MM.1S (cell line): ENCODE data around the gene SPOP.
A peak's percentile ranks its signal among the peaks of the same experiment; 100 is the strongest.
"Not testable (repeated sequence)": the region's sequence is repeated elsewhere in the genome, so short reads cannot be mapped to it uniquely, and the experiment has no call there.

Source experiments
- DNase-seq: peaks from one replicate; pipeline ENCODE4 v3.0.0-alpha.2; 2015
- H2AFZ ChIP-seq: fragments of 300-600 bp; sonication (generic); 2 replicates; pipeline ENCODE4 v1.6.0; 2016; ENCODE audit warnings: antibody characterized with exemption, low read length
- H3F3A ChIP-seq: fragments of 300-600 bp; sonication (generic); 2 replicates; pipeline ENCODE4 v1.6.1; 2016; ENCODE audit warnings: mild to moderate bottlenecking, antibody characterized with exemption, low read length, moderate library complexity, mixed read lengths; ENCODE audit not compliant: insufficient read depth
- H3K27ac ChIP-seq: fragments of 300-600 bp; sonication (generic); 2 replicates; pipeline ENCODE4 v1.5.1; 2016; ENCODE audit warnings: mild to moderate bottlenecking, low read length
- H3K27me3 ChIP-seq: fragments of 300-600 bp; sonication (generic); replicated peaks from 2 replicates; pipeline ENCODE4 v1.6.0; 2016; ENCODE audit warnings: low read length; ENCODE audit not compliant: insufficient read depth
- H3K36me3 ChIP-seq: fragments of 300-600 bp; sonication (generic); replicated peaks from 2 replicates; pipeline ENCODE4 v1.6.1; 2016; ENCODE audit warnings: mild to moderate bottlenecking, low read length, mixed read lengths; ENCODE audit not compliant: insufficient read depth
- H3K4me1 ChIP-seq: fragments of 300-600 bp; sonication (generic); 2 replicates; pipeline ENCODE4 v1.6.1; 2016; ENCODE audit warnings: low read length, mixed read lengths
- H3K4me2 ChIP-seq: fragments of 300-600 bp; sonication (generic); 2 replicates; pipeline ENCODE4 v1.6.0; 2016; ENCODE audit warnings: low read depth, low read length
- H3K4me3 ChIP-seq: fragments of 300-600 bp; sonication (generic); 2 replicates; pipeline ENCODE4 v1.5.1; 2016; ENCODE audit warnings: low read length, mixed read lengths
- H3K79me2 ChIP-seq: fragments of 300-600 bp; sonication (generic); 2 replicates; pipeline ENCODE4 v1.6.1; 2016; ENCODE audit warnings: mixed run types, low read length, mixed read lengths
- H3K9ac ChIP-seq: fragments of 300-600 bp; sonication (generic); 2 replicates; pipeline ENCODE4 v1.6.1; 2016; ENCODE audit warnings: low read length, mixed read lengths
- H3K9me2 ChIP-seq: fragments of 300-600 bp; sonication (generic); replicated peaks from 2 replicates; pipeline ENCODE4 v1.6.1; 2016; ENCODE audit warnings: mild to moderate bottlenecking, low read length, mixed read lengths; ENCODE audit not compliant: insufficient read depth
- H3K9me3 ChIP-seq: fragments of 300-600 bp; sonication (generic); replicated peaks from 2 replicates; pipeline ENCODE4 v1.6.1; 2016; ENCODE audit warnings: mild to moderate bottlenecking, low read length, mixed read lengths; ENCODE audit not compliant: insufficient read depth
- H4K20me1 ChIP-seq: fragments of 300-600 bp; sonication (generic); 2 replicates; pipeline ENCODE4 v1.6.1; 2016; ENCODE audit warnings: mild to moderate bottlenecking, low read length, moderate library complexity, mixed read lengths; ENCODE audit not compliant: insufficient read depth
- EZH2 ChIP-seq: fragments of 300-600 bp; sonication (generic); optimal IDR thresholded peaks from 2 replicates; pipeline ENCODE3; 2017; ENCODE audit warnings: low read depth, mild to moderate bottlenecking, antibody characterized with exemption, low read length, mixed read lengths
- EZH2phosphoT487 ChIP-seq: fragments of 300-600 bp; sonication (generic); IDR thresholded peaks from 2 replicates; pipeline ENCODE4 v1.6.1; 2018; ENCODE audit warnings: antibody characterized with exemption, low read length
- TF ChIP-seq, protein P1 (sequence below): fragments of 300-600 bp; sonication (generic); IDR thresholded peaks from 2 replicates; pipeline ENCODE4 v1.5.1; 2016; ENCODE audit warnings: antibody characterized with exemption, low read length, mixed read lengths

Gene SPOP

DNA sequence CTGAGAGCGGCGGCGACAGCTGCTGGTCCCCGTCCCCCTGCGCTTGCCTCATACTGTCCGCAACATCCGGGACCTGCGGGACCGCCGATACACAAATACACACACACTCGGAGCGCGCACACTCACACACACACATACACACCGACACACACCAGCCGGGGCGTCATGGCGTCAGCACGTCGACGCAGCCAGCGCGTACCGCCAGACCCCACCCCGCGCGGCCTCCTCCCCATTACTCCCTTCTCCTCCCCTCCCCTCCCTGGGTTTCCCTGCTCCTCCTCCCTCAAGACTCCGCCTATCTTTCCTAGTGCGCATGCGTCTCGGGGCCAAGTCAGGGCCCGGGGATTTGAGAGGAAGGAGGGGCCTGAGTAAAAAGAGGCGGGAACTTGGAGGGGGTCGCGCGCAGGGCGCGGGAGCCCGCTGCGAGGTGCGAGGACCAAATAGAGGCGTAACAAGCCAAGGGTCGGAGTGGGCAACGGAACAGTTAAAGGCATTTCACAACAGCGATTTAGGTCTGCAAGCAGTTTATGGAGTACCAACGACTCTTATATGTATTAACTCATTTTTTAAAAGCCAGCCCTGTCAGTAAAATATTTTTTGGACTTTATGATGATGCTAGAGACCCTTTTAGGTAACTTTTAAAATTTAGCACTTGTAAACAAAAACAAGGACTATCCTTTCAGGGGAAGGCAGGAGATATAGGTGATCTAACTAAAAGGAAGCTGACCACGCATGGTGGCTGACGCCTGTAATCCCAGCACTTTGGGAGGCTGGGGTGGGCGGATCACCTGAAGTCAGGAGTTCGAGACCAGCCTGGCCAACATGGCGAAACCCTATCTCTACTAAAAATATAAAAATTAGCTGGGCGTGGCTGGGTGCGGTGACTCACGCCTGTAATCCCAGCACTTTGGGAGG is at the start of gene SPOP:
Gene SPOP (minus strand): TSS at position 165 of the 915 bp plus-strand sequence. CDS start 55,287 bp downstream, outside the sequence.
- Histone ChIP-seq H3K79me2 (peaks cover 40% of the 10 kb centered on the region), H3K4me3 (peak within 1 kb of the TSS; percentile 76), H3K9me3 (no peaks in the 10 kb centered on the region), H3K27ac (peak within 1 kb of the TSS; percentile 92), H3K36me3 (no peaks in the 10 kb centered on the region), H4K20me1 (no peaks in the 10 kb centered on the region), H3F3A (peaks cover 16% of the 10 kb centered on the region), H3K9me2 (no peaks in the 10 kb centered on the region), H3K4me2 (peak within 1 kb of the TSS; percentile 81), H3K9ac (peak within 1 kb of the TSS; percentile 94), H2AFZ (peak within 1 kb of the TSS; percentile 73), H3K4me1 (peaks cover 9% of the 10 kb centered on the region), H3K27me3 (no peaks in the 10 kb centered on the region)
- TF ChIP-seq, protein P1, sequence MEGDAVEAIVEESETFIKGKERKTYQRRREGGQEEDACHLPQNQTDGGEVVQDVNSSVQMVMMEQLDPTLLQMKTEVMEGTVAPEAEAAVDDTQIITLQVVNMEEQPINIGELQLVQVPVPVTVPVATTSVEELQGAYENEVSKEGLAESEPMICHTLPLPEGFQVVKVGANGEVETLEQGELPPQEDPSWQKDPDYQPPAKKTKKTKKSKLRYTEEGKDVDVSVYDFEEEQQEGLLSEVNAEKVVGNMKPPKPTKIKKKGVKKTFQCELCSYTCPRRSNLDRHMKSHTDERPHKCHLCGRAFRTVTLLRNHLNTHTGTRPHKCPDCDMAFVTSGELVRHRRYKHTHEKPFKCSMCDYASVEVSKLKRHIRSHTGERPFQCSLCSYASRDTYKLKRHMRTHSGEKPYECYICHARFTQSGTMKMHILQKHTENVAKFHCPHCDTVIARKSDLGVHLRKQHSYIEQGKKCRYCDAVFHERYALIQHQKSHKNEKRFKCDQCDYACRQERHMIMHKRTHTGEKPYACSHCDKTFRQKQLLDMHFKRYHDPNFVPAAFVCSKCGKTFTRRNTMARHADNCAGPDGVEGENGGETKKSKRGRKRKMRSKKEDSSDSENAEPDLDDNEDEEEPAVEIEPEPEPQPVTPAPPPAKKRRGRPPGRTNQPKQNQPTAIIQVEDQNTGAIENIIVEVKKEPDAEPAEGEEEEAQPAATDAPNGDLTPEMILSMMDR: no peak
- TF ChIP-seq EZH2 (no peak), EZH2phosphoT487 (no peak)
- peak; percentile 99 for DNase-seq

DNA sequence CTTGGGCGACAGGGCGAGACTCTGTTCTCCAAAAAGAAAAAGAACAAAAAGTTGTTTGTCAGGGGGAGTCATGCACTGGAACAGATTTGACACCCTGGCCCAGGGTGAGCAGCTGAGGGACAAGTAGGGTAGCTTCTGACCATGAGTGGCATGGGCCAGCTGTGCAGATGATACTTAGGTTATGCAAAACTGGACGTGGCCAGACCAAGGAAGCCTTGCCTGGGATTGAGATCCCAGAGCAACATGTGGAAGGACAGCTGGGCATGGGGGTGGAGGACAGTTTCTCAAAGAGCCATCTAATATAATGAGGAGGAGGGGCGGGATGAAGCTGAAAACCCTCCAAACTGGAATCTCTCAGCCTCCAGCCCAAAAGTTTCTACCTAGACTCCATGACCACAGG is 49.5 kb upstream of the SPOP start:
- no peaks in the 10 kb centered on the region for H3K9me2 ChIP-seq
- H4K20me1 ChIP-seq: no peaks in the 10 kb centered on the region
- TF ChIP-seq EZH2: no peak
- no peak for TF ChIP-seq EZH2phosphoT487
- no peaks in the 10 kb centered on the region for H3K27me3 ChIP-seq
- H3K4me1 ChIP-seq: no peaks in the 10 kb centered on the region
- H3K79me2 ChIP-seq: peaks cover 96% of the 10 kb centered on the region
- no peak overlapping the region for H2AFZ ChIP-seq
- H3F3A ChIP-seq: no peaks in the 10 kb centered on the region
- H3K36me3 ChIP-seq: 0 out of 2 replicates have a peak, but pooled peaks cover 5% of the 10 kb centered on the region
- H3K4me2 ChIP-seq: no peak overlapping the region
- H3K4me3 ChIP-seq: no peak overlapping the region
- no peak overlapping the region for H3K9ac ChIP-seq
- no peak for DNase-seq
- H3K9me3 ChIP-seq: no peaks in the 10 kb centered on the region
- H3K27ac ChIP-seq: no peak overlapping the region

DNA sequence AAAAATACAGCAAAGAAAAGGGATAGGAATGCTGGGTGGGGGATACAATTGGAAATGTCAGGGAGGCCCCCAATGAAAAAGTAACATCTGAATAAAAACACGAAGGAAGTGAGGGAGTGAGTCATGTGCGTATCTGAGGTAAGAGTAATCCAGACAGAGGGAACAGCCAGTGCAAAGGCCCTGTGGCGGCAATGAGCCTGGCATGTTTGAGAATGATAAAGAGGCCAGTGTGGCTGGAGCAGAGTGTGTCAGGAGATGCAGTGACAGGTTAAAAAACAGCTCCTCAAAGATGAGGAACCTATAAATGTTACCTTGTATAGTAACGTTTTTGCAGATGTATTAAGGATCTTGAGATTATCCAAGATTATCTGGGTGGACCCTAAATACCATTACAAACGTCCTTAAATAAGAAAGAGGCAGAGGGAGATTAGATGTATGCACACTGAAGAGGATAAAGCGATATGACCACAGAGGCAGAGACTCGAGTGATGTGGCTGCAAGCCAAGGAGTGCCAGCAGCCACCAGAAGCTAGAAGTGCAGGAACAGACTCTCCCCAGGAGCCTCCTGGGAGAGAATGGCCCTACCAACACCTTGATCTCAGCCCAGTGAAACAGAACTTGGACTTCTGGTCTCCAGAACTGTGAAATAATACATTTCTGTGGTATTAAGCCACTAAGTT is 47.7 kb upstream of the SPOP start:
- no peak overlapping the region for H3K4me3 ChIP-seq
- peaks cover 84% of the 10 kb centered on the region for H3K79me2 ChIP-seq
- H3K4me1 ChIP-seq: no peaks in the 10 kb centered on the region
- H3K9me3 ChIP-seq: no peaks in the 10 kb centered on the region
- no peak overlapping the region for H3K4me2 ChIP-seq
- H2AFZ ChIP-seq: no peak overlapping the region
- TF ChIP-seq EZH2phosphoT487 (no peak), EZH2 (no peak)
- TF ChIP-seq, protein P1: no peak
- H3K9ac ChIP-seq: no peak overlapping the region
- H3F3A ChIP-seq: no peaks in the 10 kb centered on the region
- H3K9me2 ChIP-seq: no peaks in the 10 kb centered on the region
- H3K36me3 ChIP-seq: peaks cover 5% of the 10 kb centered on the region; the same call in 1 of the 2 replicates
- no peaks in the 10 kb centered on the region for H4K20me1 ChIP-seq
- no peak overlapping the region for H3K27ac ChIP-seq
- no peak for DNase-seq
- no peaks in the 10 kb centered on the region for H3K27me3 ChIP-seq

DNA sequence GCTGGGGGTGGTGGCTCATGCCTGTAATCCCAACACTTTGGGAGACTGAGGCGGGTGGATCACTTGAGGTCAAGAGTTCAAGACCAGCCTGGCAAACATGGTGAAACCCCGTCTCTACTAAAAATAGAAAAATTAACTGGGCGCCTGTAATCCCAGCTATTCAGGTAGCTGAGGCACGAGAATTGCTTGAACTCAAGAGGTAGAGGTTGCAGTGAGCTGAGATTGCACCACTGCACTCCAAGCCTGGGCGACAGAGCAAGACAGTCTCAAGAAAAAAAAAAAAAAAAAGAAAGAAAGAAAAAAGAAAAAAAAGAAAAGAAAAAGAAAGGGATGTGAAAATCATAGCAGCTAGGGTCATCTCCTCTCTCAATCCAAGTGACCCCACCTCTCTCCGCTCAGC is 46.7 kb upstream of the SPOP start:
- H3K36me3 ChIP-seq, H3K4me2 ChIP-seq, H3K9me3 ChIP-seq, H3K27ac ChIP-seq, H3K9me2 ChIP-seq, H2AFZ ChIP-seq, H3K4me3 ChIP-seq, H3K4me1 ChIP-seq, H3K27me3 ChIP-seq, DNase-seq, H3F3A ChIP-seq, H3K9ac ChIP-seq, H4K20me1 ChIP-seq: not testable (repeated sequence)
- H3K79me2 ChIP-seq: peaks cover 81% of the 10 kb centered on the region
